WI38 (cell line): ENCODE results near the gene MGAM2.

Experiments used
- H3K4me3 ChIP-seq: 2 replicates; pipeline ENCODE4 v1.5.1; 2011; ENCODE audit warnings: low read depth, mild to moderate bottlenecking, control low read depth, low read length
- CTCF ChIP-seq: IDR thresholded peaks from 2 replicates; pipeline ENCODE4 v1.5.1; 2012; ENCODE audit warnings: low read depth, mild to moderate bottlenecking, control low read depth, low read length

MGAM2 gene

GRCh38 chr7:142139597-142140400, 28.3 kb downstream of the MGAM2 start:
- no peak overlapping the region for H3K4me3 ChIP-seq
- no peak for TF ChIP-seq CTCF

GRCh38 chr7:142140401-142140959, 29.0 kb downstream of the MGAM2 start:
- no peak overlapping the region for H3K4me3 ChIP-seq
- no peak for TF ChIP-seq CTCF

GRCh38 chr7:142142702-142143101, 31.2 kb downstream of the MGAM2 start:
- no peak for TF ChIP-seq CTCF
- no peak overlapping the region for H3K4me3 ChIP-seq

GRCh38 chr7:142146124-142146523, 34.6 kb downstream of the MGAM2 start:
- no peak for TF ChIP-seq CTCF
- H3K4me3 ChIP-seq = no peak overlapping the region

- H3K4me3 ChIP-seq = no peak overlapping the region
- TF ChIP-seq CTCF = no peak
Observed at GRCh38 chr7:142150356-142150755, 38.8 kb downstream of the MGAM2 start.

GRCh38 chr7:142150869-142151268, 39.4 kb downstream of the MGAM2 start:
- no peak for TF ChIP-seq CTCF

GRCh38 chr7:142152076-142152475, 40.6 kb downstream of the MGAM2 start:
- no peak overlapping the region for H3K4me3 ChIP-seq
- no peak for TF ChIP-seq CTCF

More at GRCh38 chr7:142150869-142151268, 39.4 kb downstream of the MGAM2 start:
- H3K4me3 ChIP-seq = no peak overlapping the region
